HEK293 (cell line): ENCODE data around the gene RNF13.
A peak's percentile ranks its signal among the peaks of the same experiment; 100 is the strongest.

Source experiments
- CTCF ChIA-PET: fragments of 350-600 bp; formaldehyde crosslinking; extraction: SDS; loops from one replicate; lab custom pipeline; 2021; ENCODE audit warnings: antibody characterized with exemption; lab: Yijun Ruan, JAX
- POLR2A ChIA-PET: fragments of 300-600 bp; formaldehyde crosslinking; extraction: SDS; loops from one replicate; lab custom pipeline; 2020; ENCODE audit warnings: antibody characterized with exemption, inconsistent platforms; lab: Yijun Ruan, JAX
- H3K27ac ChIP-seq: fragments of 200-500 bp; sonication (Bioruptor generic); 2 replicates; pipeline ENCODE4 v1.5.1; 2014; ENCODE audit warnings: low read depth, low read length, control low read depth, inconsistent platforms; ENCODE audit errors: extremely low read depth
- H3K36me3 ChIP-seq, 2 experiments: fragments of 200-500 bp in 1 of 2; sonication (Bioruptor generic) in 1 of 2; 1 replicate in 1 of 2; 2 replicates in 1 of 2; pipeline ENCODE4 v1.5.1; 2014 to 2017; ENCODE audit warnings: inconsistent platforms in 2 of 2, low read length in 2 of 2; ENCODE audit not compliant: control insufficient read depth in 2 of 2, insufficient read depth in 1 of 2
- H3K4me1 ChIP-seq: fragments of 200-500 bp; sonication (Bioruptor generic); 2 replicates; pipeline ENCODE4 v1.5.1; 2014; ENCODE audit warnings: mild to moderate bottlenecking, low read length, inconsistent platforms; ENCODE audit not compliant: control insufficient read depth, insufficient read depth
- H3K4me3 ChIP-seq: 2 replicates; pipeline ENCODE4 v1.5.1; 2011; ENCODE audit warnings: low read depth, mild to moderate bottlenecking, control low read depth, low read length, moderate library complexity
- H3K9me3 ChIP-seq: fragments of 200-500 bp; sonication (Bioruptor generic); 2 replicates; pipeline ENCODE4 v1.5.1; 2014; ENCODE audit warnings: low read depth, low read length, inconsistent platforms; ENCODE audit not compliant: control insufficient read depth, insufficient read depth
- EGR2 ChIP-seq: fragments of 450-650 bp; formaldehyde crosslinking; IDR thresholded peaks from 2 replicates; pipeline ENCODE4 v1.5.1; 2016; ENCODE audit warnings: low read depth, missing biosample characterization, missing genetic modification characterization
- GFI1B ChIP-seq: fragments of 450-650 bp; formaldehyde crosslinking; IDR thresholded peaks from 2 replicates; pipeline ENCODE4 v1.5.1; 2016; ENCODE audit warnings: missing biosample characterization, missing genetic modification characterization
- KLF16 ChIP-seq: fragments of 450-650 bp; formaldehyde crosslinking; IDR thresholded peaks from 2 replicates; pipeline ENCODE4 v1.5.1; 2017; ENCODE audit warnings: missing biosample characterization, missing genetic modification characterization
- PATZ1 ChIP-seq: fragments of 450-650 bp; formaldehyde crosslinking; IDR thresholded peaks from 2 replicates; pipeline ENCODE4 v1.5.1; 2016; ENCODE audit warnings: missing biosample characterization, missing genetic modification characterization
- SP2 ChIP-seq: fragments of 450-650 bp; formaldehyde crosslinking; IDR thresholded peaks from 2 replicates; pipeline ENCODE4 v1.5.1; 2016; ENCODE audit warnings: missing biosample characterization, missing genetic modification characterization
- SP7 ChIP-seq: fragments of 450-650 bp; formaldehyde crosslinking; IDR thresholded peaks from 2 replicates; pipeline ENCODE4 v1.5.1; 2016; ENCODE audit warnings: missing biosample characterization, missing genetic modification characterization
- ZBTB20 ChIP-seq: fragments of 450-650 bp; formaldehyde crosslinking; IDR thresholded peaks from 2 replicates; pipeline ENCODE4 v1.5.1; 2016; ENCODE audit warnings: missing biosample characterization, missing genetic modification characterization
- ZBTB48 ChIP-seq: fragments of 450-650 bp; formaldehyde crosslinking; IDR thresholded peaks from 2 replicates; pipeline ENCODE4 v1.5.1; 2016; ENCODE audit warnings: missing biosample characterization, missing genetic modification characterization
- ZBTB8A ChIP-seq: fragments of 450-650 bp; formaldehyde crosslinking; IDR thresholded peaks from 2 replicates; pipeline ENCODE4 v1.5.1; 2016; ENCODE audit warnings: missing biosample characterization, missing genetic modification characterization
- ZEB2 ChIP-seq: fragments of 450-650 bp; formaldehyde crosslinking; IDR thresholded peaks from 2 replicates; pipeline ENCODE4 v1.5.1; 2016; ENCODE audit warnings: missing biosample characterization, missing genetic modification characterization
- ZFHX2 ChIP-seq: fragments of 450-650 bp; formaldehyde crosslinking; conservative IDR thresholded peaks from 2 replicates; pipeline ENCODE4 v1.5.1; 2016; ENCODE audit warnings: missing biosample characterization, missing genetic modification characterization
- ZNF2 ChIP-seq: fragments of 450-650 bp; formaldehyde crosslinking; IDR thresholded peaks from 2 replicates; pipeline ENCODE4 v1.5.1; 2016; ENCODE audit warnings: missing biosample characterization, missing genetic modification characterization
- ZNF26 ChIP-seq: fragments of 450-650 bp; formaldehyde crosslinking; IDR thresholded peaks from 2 replicates; pipeline ENCODE4 v1.5.1; 2016; ENCODE audit warnings: missing biosample characterization, missing genetic modification characterization
- ZNF274 ChIP-seq, 2 experiments: fragments of 200-500 bp in 1 of 2; fragments of 450-650 bp in 1 of 2; sonication (Bioruptor generic) in 1 of 2; formaldehyde crosslinking in 1 of 2; IDR thresholded peaks; 2 replicates each; pipeline versions ENCODE4 v1.5.1 to v1.6.1; 2014 to 2016; ENCODE audit warnings: borderline replicate concordance in 1 of 2, inconsistent platforms in 1 of 2, low read length in 1 of 2, missing biosample characterization in 1 of 2, missing genetic modification characterization in 1 of 2
- ZNF335 ChIP-seq: fragments of 450-650 bp; formaldehyde crosslinking; conservative IDR thresholded peaks from 2 replicates; pipeline ENCODE4 v1.5.1; 2016; ENCODE audit warnings: missing biosample characterization, missing genetic modification characterization
- ZNF501 ChIP-seq: fragments of 450-650 bp; formaldehyde crosslinking; IDR thresholded peaks from 2 replicates; pipeline ENCODE4 v1.5.1; 2016; ENCODE audit warnings: missing biosample characterization, missing genetic modification characterization
- ZNF560 ChIP-seq: fragments of 450-650 bp; formaldehyde crosslinking; IDR thresholded peaks from 2 replicates; pipeline ENCODE4 v1.5.1; 2017; ENCODE audit warnings: missing biosample characterization, missing genetic modification characterization, borderline replicate concordance
- ZNF610 ChIP-seq: fragments of 450-650 bp; formaldehyde crosslinking; IDR thresholded peaks from 2 replicates; pipeline ENCODE4 v1.5.1; 2016; ENCODE audit warnings: missing biosample characterization, missing genetic modification characterization, borderline replicate concordance
- ZNF623 ChIP-seq: fragments of 450-650 bp; formaldehyde crosslinking; IDR thresholded peaks from 2 replicates; pipeline ENCODE4 v1.5.1; 2016; ENCODE audit warnings: missing biosample characterization, missing genetic modification characterization
- ZNF768 ChIP-seq: fragments of 450-650 bp; formaldehyde crosslinking; IDR thresholded peaks from 2 replicates; pipeline ENCODE4 v1.5.1; 2018; ENCODE audit warnings: missing biosample characterization, mild to moderate bottlenecking, missing genetic modification characterization
- ZXDB ChIP-seq: fragments of 450-650 bp; formaldehyde crosslinking; IDR thresholded peaks from 2 replicates; pipeline ENCODE4 v1.5.1; 2016; ENCODE audit warnings: missing biosample characterization, missing genetic modification characterization
- TF ChIP-seq, protein P1 (sequence below): fragments of 450-650 bp; formaldehyde crosslinking; IDR thresholded peaks from 2 replicates; pipeline ENCODE4 v1.5.1; 2017; ENCODE audit warnings: missing biosample characterization, missing genetic modification characterization
- TF ChIP-seq, protein P2 (sequence below): fragments of 450-650 bp; formaldehyde crosslinking; IDR thresholded peaks from 2 replicates; pipeline ENCODE4 v1.5.1; 2016; ENCODE audit warnings: missing biosample characterization, missing genetic modification characterization
- TF ChIP-seq, protein P3 (sequence below): fragments of 450-650 bp; formaldehyde crosslinking; IDR thresholded peaks from 2 replicates; pipeline ENCODE4 v1.5.1; 2017; ENCODE audit warnings: missing biosample characterization, missing genetic modification characterization

The RNF13 gene

DNA sequence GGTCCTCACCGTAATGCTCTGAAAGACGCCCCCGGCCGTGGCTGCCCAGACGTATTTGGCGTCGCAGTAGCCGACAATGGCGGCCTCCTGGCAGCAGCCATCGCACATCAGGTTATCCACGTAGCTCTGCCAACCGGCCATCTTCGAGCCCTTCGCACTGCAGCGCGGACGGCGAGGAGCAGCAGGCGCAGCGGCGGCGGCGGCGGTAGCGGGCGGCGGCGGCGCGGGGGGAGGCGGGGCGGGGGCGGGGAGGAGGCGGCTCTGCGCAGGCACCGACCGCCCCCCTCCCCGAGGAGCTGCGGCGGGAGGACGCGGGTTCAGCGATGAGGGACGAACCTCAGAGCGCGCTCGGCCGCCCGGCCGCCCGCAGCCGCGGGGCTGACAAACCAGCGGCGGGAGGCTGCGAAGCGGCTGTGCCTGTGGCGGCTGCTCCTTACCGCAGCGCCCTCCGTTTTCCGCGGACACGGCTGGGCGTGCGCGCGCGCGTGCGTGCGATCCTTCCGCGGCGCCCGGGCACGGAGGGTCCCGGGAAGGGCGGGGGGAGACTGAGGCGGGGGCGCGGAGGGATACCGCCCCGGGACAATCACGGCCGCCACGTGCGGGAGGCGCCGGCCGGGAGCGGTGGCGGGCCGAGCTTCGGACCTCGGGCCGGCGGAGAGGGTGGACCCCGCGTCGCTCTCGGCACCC is 157.8 kb downstream of the RNF13 start, which contains the start of gene PFN2 (continued):
- TF ChIP-seq ZNF26 (no peak), ZNF560 (tag by site-specific recombination) (no peak)
- TF ChIP-seq, protein P1, sequence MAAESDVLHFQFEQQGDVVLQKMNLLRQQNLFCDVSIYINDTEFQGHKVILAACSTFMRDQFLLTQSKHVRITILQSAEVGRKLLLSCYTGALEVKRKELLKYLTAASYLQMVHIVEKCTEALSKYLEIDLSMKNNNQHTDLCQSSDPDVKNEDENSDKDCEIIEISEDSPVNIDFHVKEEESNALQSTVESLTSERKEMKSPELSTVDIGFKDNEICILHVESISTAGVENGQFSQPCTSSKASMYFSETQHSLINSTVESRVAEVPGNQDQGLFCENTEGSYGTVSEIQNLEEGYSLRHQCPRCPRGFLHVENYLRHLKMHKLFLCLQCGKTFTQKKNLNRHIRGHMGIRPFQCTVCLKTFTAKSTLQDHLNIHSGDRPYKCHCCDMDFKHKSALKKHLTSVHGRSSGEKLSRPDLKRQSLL (tag by site-specific recombination) = no peak

DNA sequence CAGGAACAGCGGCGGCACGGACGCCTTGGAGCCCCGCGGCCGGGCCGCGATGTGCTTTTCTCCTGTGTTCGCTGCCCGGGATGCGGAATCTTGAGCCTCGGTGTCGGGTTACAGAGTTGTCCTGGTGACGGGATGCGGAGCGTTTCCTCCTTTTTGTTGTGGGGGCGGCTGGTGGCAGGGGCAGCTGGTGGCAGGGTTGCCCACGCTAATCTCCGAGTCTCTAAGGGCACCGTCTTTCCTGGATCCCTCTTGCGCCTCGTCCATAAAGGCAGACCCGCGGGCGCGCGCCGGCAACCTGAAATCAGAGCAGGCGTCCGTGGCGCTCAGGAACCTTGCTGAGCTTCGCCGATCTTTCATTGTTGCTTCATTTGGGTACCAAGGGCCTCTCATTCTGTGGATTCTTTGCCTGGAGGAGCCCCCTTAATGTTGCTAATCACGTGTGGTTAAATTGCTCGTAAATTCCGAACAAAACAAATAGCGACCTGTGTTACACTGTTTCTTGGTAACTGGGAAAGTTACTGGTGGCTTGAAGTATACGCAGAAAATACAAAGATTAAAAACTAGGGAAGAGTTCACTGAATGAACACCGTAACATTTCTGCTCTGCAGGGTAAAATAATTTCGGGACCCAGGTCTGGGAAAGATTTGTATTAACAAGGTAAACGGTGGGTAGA is 158.5 kb downstream of the RNF13 start:
- H3K4me1 ChIP-seq = no peaks in the 10 kb centered on the region
- CTCF ChIA-PET = interaction anchor here (1.2 to 1.6 kb wide), 3 partner anchors 35 to 248 kb away, joined by 5 to 8 read pairs (median 5); no protein-coding TSS in a partner anchor
- H3K9me3 ChIP-seq = no peaks in the 10 kb centered on the region
- H3K36me3 ChIP-seq = peaks cover 0 to 10% of the 10 kb centered on the region in 2 experiments; a peak in 2 of 3 replicates
- H3K4me3 ChIP-seq = peak overlapping the region; percentile 94
- peak overlapping the region; percentile 93 for H3K27ac ChIP-seq
- POLR2A ChIA-PET = interaction anchor here (0.7 to 1.4 kb wide), 2 partner anchors 245 to 248 kb away, joined by 3 read pairs; no protein-coding TSS in a partner anchor
- no peak for TF ChIP-seq KLF16 (tag by site-specific recombination)
- no peak for TF ChIP-seq SP2 (tag by site-specific recombination)
- peak; percentile 91 for TF ChIP-seq ZNF335 (tag by site-specific recombination)
- TF ChIP-seq EGR2 (tag by site-specific recombination) = peak; percentile 77
- TF ChIP-seq ZNF2 (tag by site-specific recombination) = no peak
- TF ChIP-seq ZNF623 = no peak
- TF ChIP-seq ZNF501 = no peak
- 0 out of 2 replicates have a peak, but pooled peaks have one; percentile 28 for TF ChIP-seq SP7
- TF ChIP-seq, protein P2, sequence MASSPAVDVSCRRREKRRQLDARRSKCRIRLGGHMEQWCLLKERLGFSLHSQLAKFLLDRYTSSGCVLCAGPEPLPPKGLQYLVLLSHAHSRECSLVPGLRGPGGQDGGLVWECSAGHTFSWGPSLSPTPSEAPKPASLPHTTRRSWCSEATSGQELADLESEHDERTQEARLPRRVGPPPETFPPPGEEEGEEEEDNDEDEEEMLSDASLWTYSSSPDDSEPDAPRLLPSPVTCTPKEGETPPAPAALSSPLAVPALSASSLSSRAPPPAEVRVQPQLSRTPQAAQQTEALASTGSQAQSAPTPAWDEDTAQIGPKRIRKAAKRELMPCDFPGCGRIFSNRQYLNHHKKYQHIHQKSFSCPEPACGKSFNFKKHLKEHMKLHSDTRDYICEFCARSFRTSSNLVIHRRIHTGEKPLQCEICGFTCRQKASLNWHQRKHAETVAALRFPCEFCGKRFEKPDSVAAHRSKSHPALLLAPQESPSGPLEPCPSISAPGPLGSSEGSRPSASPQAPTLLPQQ (tag by site-specific recombination) = 0 out of 2 replicates have a peak, but pooled peaks have one; percentile 84
- TF ChIP-seq GFI1B (tag by site-specific recombination) = 0 out of 2 replicates have a peak, but pooled peaks have one; percentile 11
- peak; percentile 35; the same call in 1 of the 2 replicates for TF ChIP-seq ZEB2 (tag by site-specific recombination)
- peak; percentile 6; the same call in 1 of the 2 replicates for TF ChIP-seq ZNF768 (tag by site-specific recombination)
- TF ChIP-seq ZXDB (tag by site-specific recombination) = peak; percentile 72; the same call in 1 of the 2 replicates
- peak; percentile 83; the same call in 1 of the 2 replicates for TF ChIP-seq ZBTB20 (tag by site-specific recombination)
- peak; percentile 58; the same call in 1 of the 2 replicates for TF ChIP-seq ZNF610 (tag by site-specific recombination)
- TF ChIP-seq ZNF274 (IDR thresholded peaks at IDR 0.05; ENCODE audit: low read length) = no peak
- TF ChIP-seq ZNF274 (tag by site-specific recombination; IDR thresholded peaks at IDR 0.05; ENCODE audit: borderline replicate concordance) = no peak
- peak; percentile 77 for TF ChIP-seq ZFHX2 (tag by site-specific recombination)
- TF ChIP-seq ZBTB8A (tag by site-specific recombination) = peak; percentile 71; the same call in 1 of the 2 replicates
- TF ChIP-seq, protein P3, sequence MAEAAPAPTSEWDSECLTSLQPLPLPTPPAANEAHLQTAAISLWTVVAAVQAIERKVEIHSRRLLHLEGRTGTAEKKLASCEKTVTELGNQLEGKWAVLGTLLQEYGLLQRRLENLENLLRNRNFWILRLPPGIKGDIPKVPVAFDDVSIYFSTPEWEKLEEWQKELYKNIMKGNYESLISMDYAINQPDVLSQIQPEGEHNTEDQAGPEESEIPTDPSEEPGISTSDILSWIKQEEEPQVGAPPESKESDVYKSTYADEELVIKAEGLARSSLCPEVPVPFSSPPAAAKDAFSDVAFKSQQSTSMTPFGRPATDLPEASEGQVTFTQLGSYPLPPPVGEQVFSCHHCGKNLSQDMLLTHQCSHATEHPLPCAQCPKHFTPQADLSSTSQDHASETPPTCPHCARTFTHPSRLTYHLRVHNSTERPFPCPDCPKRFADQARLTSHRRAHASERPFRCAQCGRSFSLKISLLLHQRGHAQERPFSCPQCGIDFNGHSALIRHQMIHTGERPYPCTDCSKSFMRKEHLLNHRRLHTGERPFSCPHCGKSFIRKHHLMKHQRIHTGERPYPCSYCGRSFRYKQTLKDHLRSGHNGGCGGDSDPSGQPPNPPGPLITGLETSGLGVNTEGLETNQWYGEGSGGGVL = peak; percentile 3; the same call in 1 of the 2 replicates
- peak; percentile 23; the same call in 1 of the 2 replicates for TF ChIP-seq ZBTB48 (tag by site-specific recombination)
- peak; percentile 61 for TF ChIP-seq PATZ1
